GM10266 (cell line): ENCODE data around the gene LYSMD1.
"Not testable (repeated sequence)": the region's sequence is repeated elsewhere in the genome, so short reads cannot be mapped to it uniquely, and the experiment has no call there.

Experiments
- DNase-seq: peaks from one replicate; pipeline ENCODE4 v3.0.0; 2012; ENCODE audit errors: extremely low spot score
- TF ChIP-seq, protein P1 (sequence below): IDR thresholded peaks from 2 replicates; pipeline ENCODE4 v1.5.1; 2012; ENCODE audit warnings: mild to moderate bottlenecking, low read depth; ENCODE audit not compliant: control insufficient read depth, insufficient read depth; ENCODE audit errors: missing control alignments

LYSMD1 gene, protein sequence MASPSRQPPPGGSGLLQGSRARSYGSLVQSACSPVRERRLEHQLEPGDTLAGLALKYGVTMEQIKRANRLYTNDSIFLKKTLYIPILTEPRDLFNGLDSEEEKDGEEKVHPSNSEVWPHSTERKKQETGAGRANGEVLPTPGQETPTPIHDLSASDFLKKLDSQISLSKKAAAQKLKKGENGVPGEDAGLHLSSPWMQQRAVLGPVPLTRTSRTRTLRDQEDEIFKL

DNA sequence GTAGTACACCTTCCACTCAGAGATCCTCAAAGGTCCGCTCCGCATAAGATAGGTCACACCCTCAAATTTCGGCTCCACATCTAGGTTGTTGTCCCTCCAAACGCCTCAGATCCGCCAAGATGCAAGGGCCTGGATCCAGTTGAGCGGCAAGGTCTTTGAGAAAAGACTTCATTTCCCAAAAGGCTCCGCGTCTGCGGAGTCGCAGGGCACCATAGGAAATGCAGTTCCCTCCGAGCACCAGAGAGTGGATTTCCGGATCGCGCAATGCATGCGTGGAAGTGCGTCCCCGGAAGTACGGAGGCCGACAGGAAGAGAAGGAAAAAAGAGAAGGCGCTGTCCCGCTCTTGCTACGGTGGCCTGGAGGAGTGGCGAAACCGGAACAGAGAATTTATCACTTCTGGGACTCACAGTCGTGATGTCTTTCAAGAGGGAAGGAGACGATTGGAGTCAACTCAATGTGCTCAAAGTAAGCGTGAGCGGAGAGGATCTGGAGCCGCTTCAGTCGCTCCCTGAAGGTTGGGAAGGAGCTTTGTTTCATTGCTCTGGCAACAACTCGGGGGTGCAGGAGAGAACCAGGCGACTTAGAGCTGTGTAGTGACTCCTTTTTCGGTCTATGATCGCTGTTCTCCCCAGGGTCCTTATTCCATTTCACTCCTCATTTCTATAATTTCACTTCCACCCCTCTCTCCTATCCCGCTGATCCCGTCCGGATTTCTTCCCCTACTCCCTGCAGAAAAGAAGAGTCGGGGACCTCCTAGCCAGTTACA is at the start of gene LYSMD1, which contains the start of gene SCNM1:
LYSMD1 (minus strand) TSS at position 165 of the 767 bp plus-strand sequence. CDS start 644 bp downstream, outside the sequence.
SCNM1 (plus strand) TSS at position 407 of the 767 bp plus-strand sequence; CDS start at position 416, 9 bp downstream.
- peak; percentile 89 for DNase-seq
- TF ChIP-seq, protein P1, sequence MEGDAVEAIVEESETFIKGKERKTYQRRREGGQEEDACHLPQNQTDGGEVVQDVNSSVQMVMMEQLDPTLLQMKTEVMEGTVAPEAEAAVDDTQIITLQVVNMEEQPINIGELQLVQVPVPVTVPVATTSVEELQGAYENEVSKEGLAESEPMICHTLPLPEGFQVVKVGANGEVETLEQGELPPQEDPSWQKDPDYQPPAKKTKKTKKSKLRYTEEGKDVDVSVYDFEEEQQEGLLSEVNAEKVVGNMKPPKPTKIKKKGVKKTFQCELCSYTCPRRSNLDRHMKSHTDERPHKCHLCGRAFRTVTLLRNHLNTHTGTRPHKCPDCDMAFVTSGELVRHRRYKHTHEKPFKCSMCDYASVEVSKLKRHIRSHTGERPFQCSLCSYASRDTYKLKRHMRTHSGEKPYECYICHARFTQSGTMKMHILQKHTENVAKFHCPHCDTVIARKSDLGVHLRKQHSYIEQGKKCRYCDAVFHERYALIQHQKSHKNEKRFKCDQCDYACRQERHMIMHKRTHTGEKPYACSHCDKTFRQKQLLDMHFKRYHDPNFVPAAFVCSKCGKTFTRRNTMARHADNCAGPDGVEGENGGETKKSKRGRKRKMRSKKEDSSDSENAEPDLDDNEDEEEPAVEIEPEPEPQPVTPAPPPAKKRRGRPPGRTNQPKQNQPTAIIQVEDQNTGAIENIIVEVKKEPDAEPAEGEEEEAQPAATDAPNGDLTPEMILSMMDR, result no peak

DNA sequence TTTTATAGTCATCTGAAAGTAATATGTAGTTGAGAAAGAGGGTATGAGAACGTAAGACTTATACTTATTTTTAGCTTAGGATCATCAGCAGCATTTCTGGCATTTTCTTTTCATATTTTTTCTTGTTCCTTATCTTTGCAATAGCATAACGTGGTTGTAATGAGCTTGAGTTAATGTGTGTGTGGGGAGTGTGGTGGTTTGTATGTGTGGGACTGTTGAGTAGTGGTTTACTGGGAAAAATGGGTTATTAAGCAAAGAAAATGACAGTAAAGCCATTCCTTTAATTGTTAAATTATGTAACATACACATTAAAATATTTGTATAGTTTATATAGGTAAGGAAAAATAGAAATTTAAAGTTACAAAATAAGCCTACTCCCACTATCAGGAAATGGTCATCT is 47.9 kb upstream of the LYSMD1 start:
- TF ChIP-seq, protein P1, result no peak
- no peak for DNase-seq

DNA sequence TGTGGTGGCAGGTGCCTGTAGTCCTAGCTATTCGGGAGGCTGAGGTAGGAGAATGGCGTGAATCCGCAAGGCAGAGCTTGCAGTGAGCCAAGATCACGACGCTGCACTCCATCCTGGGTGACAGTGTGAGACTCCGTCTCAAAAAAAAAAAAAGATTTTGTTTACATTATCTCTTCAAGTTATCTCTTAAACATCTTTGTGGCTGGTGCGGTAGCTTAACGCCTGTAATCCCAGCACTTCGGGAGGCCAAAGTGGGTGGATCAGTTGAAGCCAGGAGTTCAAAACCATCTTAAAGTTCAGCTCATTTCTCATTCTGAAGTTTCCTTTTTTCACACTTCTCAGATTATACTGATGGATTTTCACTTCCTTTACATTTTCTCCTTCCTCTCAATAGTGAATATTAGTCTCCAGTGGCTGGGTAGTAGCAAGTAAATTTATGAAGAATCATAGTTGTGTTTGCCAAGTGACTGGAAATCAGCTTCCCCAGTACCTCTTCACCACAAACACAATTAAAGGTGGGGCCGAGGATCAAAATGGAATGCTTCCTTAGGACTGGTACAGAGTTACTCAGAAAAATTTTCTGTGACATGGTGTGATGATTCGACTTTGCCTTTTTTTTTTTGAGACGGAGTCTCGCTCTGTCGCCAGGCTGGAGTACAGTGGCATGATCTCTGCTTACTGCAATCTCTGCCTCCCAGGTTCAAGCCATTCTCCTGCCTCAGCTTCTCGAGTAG is 46.4 kb upstream of the LYSMD1 start:
- no peak for DNase-seq

DNA sequence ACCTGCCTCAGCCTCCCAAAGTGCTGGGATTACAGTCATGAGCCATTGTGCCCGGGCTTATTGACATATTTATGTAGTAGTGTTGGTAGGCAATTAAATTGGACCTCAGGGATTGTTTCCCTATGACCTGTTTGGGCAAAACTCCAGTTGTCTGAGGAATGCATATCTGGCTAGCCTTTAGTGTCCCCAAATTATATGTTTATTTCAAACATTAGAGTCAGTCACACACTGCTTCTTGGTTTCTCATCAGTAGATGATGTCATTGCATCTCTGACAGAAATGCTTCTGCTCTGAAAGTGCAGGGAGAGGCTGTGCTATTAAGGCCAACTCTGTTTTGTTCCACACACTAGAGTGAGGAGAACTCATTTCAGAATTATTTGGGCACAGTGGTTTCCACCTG is 45.1 kb upstream of the LYSMD1 start:
- DNase-seq, result no peak
- TF ChIP-seq, protein P1, result no peak

More for the DNA sequence above, 46.4 kb upstream of the LYSMD1 start:
- TF ChIP-seq, protein P1, result no peak

DNA sequence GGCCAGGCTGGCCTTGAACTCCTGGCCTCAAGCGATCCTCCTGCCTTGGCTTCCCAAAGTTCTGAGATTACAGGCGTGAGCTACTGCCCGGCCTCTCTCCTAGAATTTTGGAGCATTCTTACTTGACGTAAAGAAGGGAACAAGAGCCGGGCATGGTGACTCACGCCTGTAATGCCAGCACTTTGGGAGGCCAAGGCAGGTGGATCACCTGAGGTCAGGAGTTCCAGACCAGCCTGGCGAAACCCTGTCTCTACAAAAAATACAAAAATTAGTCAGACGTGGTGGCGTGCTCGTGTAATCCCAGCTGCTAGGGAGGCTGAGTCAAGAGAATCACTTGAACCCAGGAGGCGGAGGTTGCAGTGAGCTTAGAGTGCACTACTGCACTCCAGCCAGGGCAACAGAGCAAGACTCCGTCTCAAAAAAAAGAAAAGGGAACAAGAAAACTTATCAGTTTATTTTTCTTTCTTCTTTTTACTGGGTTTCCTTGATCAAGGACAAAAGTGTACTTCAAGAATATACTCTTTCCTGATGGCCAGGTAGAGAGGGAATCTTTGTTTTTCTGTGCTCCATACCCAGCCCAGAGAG is 39.8 kb upstream of the LYSMD1 start:
- not testable (repeated sequence) for DNase-seq

DNA sequence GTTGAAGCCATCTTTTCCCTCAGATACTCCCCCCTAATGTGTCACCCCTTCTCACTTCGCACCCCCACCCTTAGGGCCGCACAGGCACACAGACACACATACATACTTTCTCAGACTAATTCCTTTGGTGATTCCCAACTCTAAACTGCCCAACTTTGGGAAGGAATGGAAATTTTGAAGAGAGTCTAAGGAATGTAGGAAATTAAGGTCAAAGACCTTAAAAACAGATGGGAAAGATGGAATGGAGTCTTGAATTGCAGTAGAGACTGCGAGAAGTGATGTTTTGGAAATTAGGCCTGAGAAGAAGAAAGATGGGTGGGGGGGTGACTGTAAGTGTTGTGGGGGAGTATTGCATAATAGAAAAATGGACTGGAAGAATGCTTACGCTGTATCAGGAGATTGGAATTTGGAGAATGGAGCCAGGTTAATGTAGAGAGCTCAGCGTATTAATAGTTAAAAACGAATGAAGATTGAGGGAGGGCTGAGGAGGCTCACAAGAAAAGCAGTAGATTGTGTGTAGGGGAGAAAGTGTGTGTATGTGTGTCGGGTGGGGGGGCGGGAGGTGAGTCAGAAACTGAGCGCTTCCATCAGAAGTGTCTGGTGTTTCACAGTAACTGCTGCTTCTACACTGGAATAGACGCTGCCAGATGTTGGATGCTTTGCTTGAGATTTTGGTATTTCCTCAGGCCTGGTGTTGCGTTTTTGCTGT is 34.3 kb upstream of the LYSMD1 start:
- no peak for DNase-seq
- TF ChIP-seq, protein P1, result no peak
